Nephron (organoid): ENCODE results near the gene TSPAN1.
A peak's percentile ranks its signal among the peaks of the same experiment; 100 is the strongest.

ENCODE experiments used
- H3K27ac Mint-ChIP-seq, 3 experiments: 2 replicates each; pipeline ENCODE4 v1.8.0; 2020; ENCODE audit warnings: mixed read lengths in 3 of 3, mild to moderate bottlenecking in 2 of 3, moderate library complexity in 1 of 3
- H3K27me3 Mint-ChIP-seq: 2 replicates; pipeline ENCODE4 v1.8.0; 2021; ENCODE audit warnings: low read depth, mild to moderate bottlenecking, moderate library complexity, mixed read lengths
- H3K36me3 Mint-ChIP-seq: 2 replicates; pipeline ENCODE4 v1.8.0; 2020; ENCODE audit warnings: low read depth, mixed read lengths
- H3K4me1 Mint-ChIP-seq: 2 replicates; pipeline ENCODE4 v1.8.0; 2020; ENCODE audit warnings: mixed read lengths
- H3K4me3 Mint-ChIP-seq, 3 experiments: 2 replicates each; pipeline ENCODE4 v1.8.0; 2020; ENCODE audit warnings: mild to moderate bottlenecking in 3 of 3, mixed read lengths in 3 of 3, moderate library complexity in 2 of 3
- H3K9me3 Mint-ChIP-seq: 2 replicates; pipeline ENCODE4 v1.8.0; 2020; ENCODE audit warnings: mixed read lengths
- CTCF ChIP-seq, 3 experiments: fragments of 200-600 bp; sonication (generic); IDR thresholded peaks; one replicate each; pipeline ENCODE4 v1.5.0; 2021; ENCODE audit warnings: antibody characterized with exemption in 3 of 3; ENCODE audit not compliant: unreplicated experiment in 3 of 3

The TSPAN1 gene

GRCh38 chr1:46174448-46175231, at the start of gene TSPAN1:
TSS of gene TSPAN1 (plus strand) at chr1:46175087. CDS start at chr1:46181108, 6,021 bp downstream.
- Mint-ChIP-seq H3K4me1 (no peaks in the 10 kb centered on the region), H3K9me3 (no peaks in the 10 kb centered on the region), H3K27ac (no peak within 1 kb of the TSS), H3K27me3 (peaks cover 12% of the 10 kb centered on the region), H3K4me3 (no peak within 1 kb of the TSS), H3K36me3 (no peaks in the 10 kb centered on the region)
- TF ChIP-seq CTCF (IDR thresholded peaks at IDR 0.05; ENCODE audit: unreplicated experiment in 3 of 3): no peak

GRCh38 chr1:46128344-46128743, 46.5 kb upstream of the TSPAN1 start:
- TF ChIP-seq CTCF (IDR thresholded peaks at IDR 0.05; ENCODE audit: unreplicated experiment in 3 of 3): no peak
- Mint-ChIP-seq H3K9me3 (no peaks in the 10 kb centered on the region), H3K36me3 (peaks cover 12% of the 10 kb centered on the region), H3K4me1 (peaks cover 35% of the 10 kb centered on the region), H3K27me3 (no peaks in the 10 kb centered on the region), H3K4me3 (peak overlapping the region; percentile 88 to 92 (median 91)), H3K27ac (no peak overlapping the region)

- no peaks in the 10 kb centered on the region for H3K27me3 Mint-ChIP-seq
These were observed 44.8 kb upstream of the TSPAN1 start for GRCh38 chr1:46130121-46130520.

GRCh38 chr1:46130606-46131005, 44.3 kb upstream of the TSPAN1 start:
- H3K27me3 Mint-ChIP-seq: no peaks in the 10 kb centered on the region
- H3K4me1 Mint-ChIP-seq: peaks cover 50% of the 10 kb centered on the region
- peak overlapping the region; percentile 88 to 92 (median 91) for H3K4me3 Mint-ChIP-seq
- H3K36me3 Mint-ChIP-seq: peaks cover 6% of the 10 kb centered on the region
- no peaks in the 10 kb centered on the region for H3K9me3 Mint-ChIP-seq
- no peak for TF ChIP-seq CTCF (IDR thresholded peaks at IDR 0.05; ENCODE audit: unreplicated experiment in 3 of 3)
- H3K27ac Mint-ChIP-seq: peak overlapping the region; percentile 100

More at GRCh38 chr1:46130121-46130520, 44.8 kb upstream of the TSPAN1 start:
- H3K4me3 Mint-ChIP-seq: peak overlapping the region; percentile 88 to 92 (median 91)
- peak in 1 of 3 experiments; percentile 11 for TF ChIP-seq CTCF (IDR thresholded peaks at IDR 0.05; ENCODE audit: unreplicated experiment in 3 of 3)
- H3K4me1 Mint-ChIP-seq: peaks cover 48% of the 10 kb centered on the region
- peaks cover 8% of the 10 kb centered on the region for H3K36me3 Mint-ChIP-seq
- peak overlapping the region; percentile 100 for H3K27ac Mint-ChIP-seq
- no peaks in the 10 kb centered on the region for H3K9me3 Mint-ChIP-seq

- peaks cover 50% of the 10 kb centered on the region for H3K4me1 Mint-ChIP-seq
- H3K27ac Mint-ChIP-seq: peak overlapping the region; percentile 100
- peaks cover 6% of the 10 kb centered on the region for H3K36me3 Mint-ChIP-seq
- no peaks in the 10 kb centered on the region for H3K9me3 Mint-ChIP-seq
- TF ChIP-seq CTCF (IDR thresholded peaks at IDR 0.05; ENCODE audit: unreplicated experiment in 3 of 3): no peak
- H3K27me3 Mint-ChIP-seq: no peaks in the 10 kb centered on the region
- peak overlapping the region; percentile 88 to 92 (median 91) for H3K4me3 Mint-ChIP-seq
These were observed 43.8 kb upstream of the TSPAN1 start for GRCh38 chr1:46131093-46131492.
